GM18868 (cell line): ENCODE results near the gene DCAKD.

Source experiments
- ATAC-seq: cut with Tn5 transposase; IDR thresholded peaks from one replicate; pipeline ENCODE4 v1.9.1; 2021; ENCODE audit warnings: mild to moderate bottlenecking, moderate library complexity; ENCODE audit not compliant: unreplicated experiment

Gene DCAKD

GRCh38 chr17:45032174-45032541 lies 19.3 kb downstream of the DCAKD start:
- no peak for ATAC-seq

DNA sequence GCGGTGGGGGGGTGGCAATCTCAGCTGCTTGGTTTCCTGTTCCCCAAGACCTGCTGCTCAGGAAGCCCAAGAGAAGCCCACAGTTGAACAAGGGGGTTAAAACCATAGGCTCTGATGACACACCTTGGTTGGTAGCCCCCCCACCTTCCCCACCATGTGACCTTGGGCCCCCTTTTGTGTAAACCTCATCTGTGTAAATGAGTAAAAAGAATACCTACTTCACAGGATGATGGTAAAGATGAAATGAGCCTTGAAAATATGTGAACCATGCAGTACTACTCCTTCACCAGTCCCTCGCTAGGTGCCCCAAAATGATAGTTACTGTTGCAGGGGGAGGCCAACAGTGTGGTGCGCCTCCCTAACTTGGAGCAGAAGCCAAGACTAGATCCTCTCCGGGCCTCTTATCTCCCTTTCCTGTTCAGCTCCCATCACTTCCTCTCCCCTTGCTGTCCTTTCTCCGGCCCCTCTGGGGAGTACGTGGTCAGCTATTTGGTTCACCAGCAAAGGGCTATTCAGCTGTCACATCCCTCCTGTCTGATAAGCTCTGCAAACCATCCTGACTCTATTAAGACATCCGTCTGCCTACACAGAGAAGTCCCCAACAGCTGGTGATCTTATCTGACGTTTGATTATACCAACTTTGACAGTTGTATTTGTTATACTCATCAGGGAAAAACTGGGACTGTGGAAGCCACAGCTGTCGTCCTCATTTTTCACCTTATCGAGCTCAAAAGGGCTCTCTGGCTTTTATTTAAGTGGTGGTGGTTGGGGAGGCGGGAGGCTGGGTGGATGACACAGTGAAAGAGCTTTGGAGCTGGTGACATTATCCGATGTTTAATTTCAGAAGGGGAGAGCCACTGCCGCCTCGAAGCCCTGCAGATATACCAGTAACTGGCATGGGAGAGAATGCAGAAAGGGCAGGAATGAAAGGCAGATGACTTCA lies 19.9 kb downstream of the DCAKD start:
- ATAC-seq, result no peak

GRCh38 chr17:45030733-45031132 lies 20.7 kb downstream of the DCAKD start:
- no peak for ATAC-seq

- peak; percentile 48 for ATAC-seq
These were observed 21.5 kb downstream of the DCAKD start for GRCh38 chr17:45029758-45030423.

DNA sequence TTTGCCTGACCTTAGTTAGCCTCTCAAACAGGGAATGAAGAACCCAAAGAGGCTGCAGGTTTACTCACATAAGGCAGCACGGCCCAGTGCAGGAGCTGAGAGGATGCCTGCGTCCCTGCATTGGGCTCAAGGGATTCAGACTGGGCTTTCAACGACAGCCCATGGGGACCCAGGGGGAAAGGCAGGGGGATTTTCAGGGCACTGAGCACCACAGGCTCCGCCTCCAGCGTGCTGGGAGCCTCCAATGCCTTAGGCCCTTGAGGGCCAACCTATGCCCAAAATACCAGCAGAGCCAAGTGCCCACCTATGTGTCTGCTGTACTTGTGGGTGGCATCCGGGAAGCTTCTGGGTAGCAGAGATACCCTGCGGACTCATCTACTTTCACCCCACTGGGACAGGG lies 22.3 kb downstream of the DCAKD start:
- ATAC-seq, result no peak

DNA sequence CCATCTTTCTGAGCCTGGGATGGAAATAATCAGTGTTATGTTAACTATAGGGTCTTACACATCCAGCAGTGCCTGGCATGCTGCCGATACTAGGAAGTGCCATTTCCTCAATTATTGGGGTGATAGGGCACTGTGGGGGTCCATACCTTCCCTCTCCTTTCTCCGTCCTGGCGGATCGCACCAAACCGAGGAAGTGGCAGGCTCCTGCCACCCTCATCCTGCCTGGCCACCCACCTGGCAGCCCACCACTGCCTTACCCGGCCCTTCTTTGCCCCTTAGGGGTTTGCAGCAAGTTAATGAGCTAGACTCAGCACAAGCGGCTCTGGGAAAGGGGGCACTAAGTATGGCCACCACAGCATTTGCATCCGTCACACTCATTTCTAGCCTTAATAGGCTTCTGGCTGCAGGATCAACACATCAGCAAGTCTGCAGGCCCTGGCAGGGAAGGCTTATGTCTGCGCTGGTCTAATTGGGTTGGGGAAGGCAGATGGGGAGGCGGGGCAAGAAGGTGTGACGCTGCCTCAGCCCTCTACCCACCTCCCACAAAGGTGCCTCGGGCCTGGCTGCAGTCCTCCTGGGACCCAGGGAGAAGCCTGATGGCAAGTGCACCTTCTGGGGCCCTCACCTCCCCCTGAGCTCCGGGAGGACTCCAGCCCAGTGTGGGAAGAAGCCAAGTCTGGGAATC lies 28.6 kb downstream of the DCAKD start:
- no peak for ATAC-seq

GRCh38 chr17:45022288-45022648 lies 29.2 kb downstream of the DCAKD start:
- ATAC-seq, result no peak

GRCh38 chr17:45021607-45022287 lies 29.7 kb downstream of the DCAKD start:
- peak; percentile 56 for ATAC-seq

DNA sequence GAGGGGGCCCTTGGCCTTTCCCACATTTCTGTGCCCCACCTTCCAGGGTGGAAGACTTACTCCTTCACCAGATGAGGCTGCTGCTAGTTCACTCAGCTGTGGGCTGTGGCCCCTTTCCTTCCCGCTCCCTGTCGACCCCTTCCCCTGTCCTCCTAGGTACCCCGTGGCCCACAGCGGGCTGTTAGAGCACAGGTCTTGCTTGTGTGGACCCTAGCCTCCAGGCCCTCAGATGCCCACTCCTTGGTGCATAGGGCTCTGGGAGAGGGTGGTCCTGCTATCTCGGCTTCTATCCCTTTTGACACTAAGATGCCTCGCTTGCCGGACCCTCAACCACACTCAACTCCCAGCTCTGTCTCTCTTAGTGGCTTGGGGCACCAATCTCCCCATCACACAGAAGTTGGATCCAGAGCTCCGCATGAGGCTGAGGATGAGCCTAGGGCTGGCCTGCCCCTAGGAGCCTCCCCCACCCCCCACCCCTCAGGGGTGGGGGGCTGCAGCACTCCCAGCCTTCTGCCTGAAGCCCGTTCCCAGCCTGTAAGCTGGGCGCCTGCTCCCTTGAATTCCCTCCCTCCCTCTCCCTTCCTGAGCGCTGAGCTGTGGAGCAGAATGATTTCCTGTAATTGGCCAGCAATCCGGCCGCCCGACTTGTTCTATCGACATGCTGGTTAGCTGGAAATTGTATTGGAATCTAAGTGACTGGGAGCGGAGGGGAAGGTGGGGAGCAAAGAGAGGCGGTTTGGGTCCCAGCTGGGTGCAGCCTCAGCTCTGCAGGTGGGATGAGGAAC lies 30.9 kb downstream of the DCAKD start:
- no peak for ATAC-seq

DNA sequence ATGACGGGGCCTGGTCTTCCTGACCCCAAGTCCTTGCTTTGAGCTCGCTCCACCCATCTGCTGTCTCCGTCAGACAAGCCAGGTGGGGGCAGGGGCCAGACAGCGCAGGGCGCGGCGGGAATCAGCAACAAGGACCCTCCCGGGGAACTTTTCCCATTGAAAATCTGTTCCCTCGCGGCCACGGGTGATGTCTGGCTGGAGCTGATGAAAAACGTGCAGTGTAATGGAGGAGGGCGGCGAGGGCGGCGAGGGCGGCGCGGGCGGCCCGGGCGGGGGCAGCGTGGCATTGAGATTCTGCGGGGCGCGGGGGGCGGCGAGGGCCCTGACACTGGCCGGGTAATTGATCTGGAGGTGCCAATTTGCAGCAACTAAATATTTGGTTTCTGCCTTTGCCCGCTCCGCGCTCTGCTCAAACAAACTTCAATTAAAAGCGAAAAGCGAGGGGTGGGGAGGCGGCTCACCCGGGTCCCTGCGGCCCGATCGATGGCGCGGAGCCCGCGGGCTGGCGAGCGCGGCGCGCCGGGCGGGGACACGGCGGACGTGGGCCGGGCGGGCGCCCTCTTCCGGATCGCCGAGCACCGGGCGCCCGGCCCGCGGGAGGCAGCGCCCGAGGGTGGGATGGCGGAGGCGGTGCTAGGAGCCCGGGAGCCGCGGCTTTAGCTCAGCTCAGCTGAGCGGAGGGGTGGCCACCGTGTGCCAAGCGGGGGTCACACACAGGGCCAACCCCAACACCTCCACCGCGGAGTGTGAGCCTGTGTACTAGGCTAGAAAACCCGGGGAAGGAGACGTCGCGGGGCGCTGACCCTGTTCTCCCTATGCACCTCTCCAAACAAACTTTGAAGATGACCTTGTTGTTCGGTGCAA lies 32.4 kb downstream of the DCAKD start:
- no peak for ATAC-seq

DNA sequence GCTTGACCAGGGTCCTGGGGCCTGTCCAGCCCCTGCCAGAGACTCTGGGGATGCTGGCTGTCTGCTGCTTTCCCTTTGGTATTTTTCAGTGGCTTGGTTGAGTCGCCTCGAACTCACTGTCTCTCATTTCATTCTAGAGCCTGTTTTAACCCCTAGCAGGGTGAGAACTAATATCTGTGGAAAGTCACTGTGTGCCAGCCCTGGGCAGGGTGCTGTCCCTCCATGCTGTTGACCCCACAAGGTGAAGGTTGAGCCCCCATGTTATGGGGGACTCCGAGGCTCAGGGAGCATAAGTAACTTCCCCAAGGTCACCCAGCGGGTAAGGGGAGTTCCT lies 33.0 kb downstream of the DCAKD start:
- no peak for ATAC-seq

DNA sequence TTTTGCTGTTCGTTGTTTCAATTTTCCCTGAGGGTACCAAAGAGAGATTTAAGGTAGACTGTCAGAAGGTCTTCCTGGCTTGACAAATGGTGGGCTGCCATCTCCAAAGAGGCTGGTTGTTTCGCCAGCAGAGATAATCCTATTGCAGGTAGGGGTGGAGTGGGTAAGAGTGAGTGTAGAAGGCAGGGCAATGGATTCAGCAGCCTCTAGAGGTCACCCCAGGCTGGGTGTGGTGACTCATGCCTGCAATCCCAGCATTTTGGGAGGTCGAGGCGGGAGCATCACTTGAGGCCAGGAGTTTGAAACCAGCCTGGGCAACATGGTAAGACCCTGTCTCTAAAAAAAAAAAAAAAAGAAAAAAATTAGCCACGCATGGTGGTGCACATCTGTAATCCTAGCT lies 34.6 kb downstream of the DCAKD start:
- ATAC-seq, result no peak

GRCh38 chr17:45016237-45016636 lies 35.2 kb downstream of the DCAKD start:
- ATAC-seq, result no peak

GRCh38 chr17:45013021-45013997 lies 38.1 kb downstream of the DCAKD start:
- ATAC-seq, result no peak

DNA sequence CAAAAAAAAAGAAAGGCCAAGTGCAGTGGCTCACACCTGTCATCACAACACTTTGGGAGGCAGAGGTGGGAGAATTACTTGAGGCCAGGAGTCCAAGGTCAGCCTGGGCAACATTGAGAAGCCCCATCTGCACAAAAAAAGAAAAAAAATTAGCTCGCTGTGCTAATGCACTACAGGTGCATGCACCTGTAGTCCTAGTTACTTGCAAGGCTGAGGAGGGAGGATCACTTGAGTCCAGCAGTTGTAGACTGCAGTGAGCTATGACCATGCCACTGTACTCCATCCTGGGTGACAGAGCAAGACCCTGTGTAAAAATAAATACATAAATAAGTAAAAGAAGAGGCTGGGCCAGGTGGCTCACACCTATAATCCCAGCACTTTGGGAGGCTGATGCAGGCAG lies 39.7 kb downstream of the DCAKD start:
- no peak for ATAC-seq

- ATAC-seq, result no peak
These were observed 41.6 kb downstream of the DCAKD start for GRCh38 chr17:45009676-45010467.

- no peak for ATAC-seq
These were observed 43.2 kb downstream of the DCAKD start for GRCh38 chr17:45008216-45008615.
